NT2/D1 (cell line): ENCODE measurements around the gene GOLGB1.

Source experiments
- SUZ12 ChIP-seq: IDR thresholded peaks from 2 replicates; pipeline ENCODE4 v1.6.1; 2011; ENCODE audit not compliant: insufficient read length, insufficient read depth; ENCODE audit errors: extremely low read depth
- YY1 ChIP-seq: IDR thresholded peaks from 2 replicates; pipeline ENCODE4 v1.6.1; 2011; ENCODE audit not compliant: insufficient read length, insufficient read depth
- ZNF274 ChIP-seq: IDR thresholded peaks from 2 replicates; pipeline ENCODE4 v1.6.1; 2011; ENCODE audit warnings: mild to moderate bottlenecking, low read depth, low read length

GRCh38 chr3:121703973-121704372 lies 45.6 kb downstream of the GOLGB1 start:
- TF ChIP-seq ZNF274 = no peak
- no peak for TF ChIP-seq YY1
- no peak for TF ChIP-seq SUZ12
